SK-N-DZ (cell line): ENCODE results near the gene HEATR5B.
"Not testable (repeated sequence)": the region's sequence is repeated elsewhere in the genome, so short reads cannot be mapped to it uniquely, and the experiment has no call there.

Experiments
- DNase-seq: peaks from one replicate; pipeline ENCODE4 v3.0.0-alpha.2; 2015; ENCODE audit warnings: low spot score

HEATR5B gene

DNA sequence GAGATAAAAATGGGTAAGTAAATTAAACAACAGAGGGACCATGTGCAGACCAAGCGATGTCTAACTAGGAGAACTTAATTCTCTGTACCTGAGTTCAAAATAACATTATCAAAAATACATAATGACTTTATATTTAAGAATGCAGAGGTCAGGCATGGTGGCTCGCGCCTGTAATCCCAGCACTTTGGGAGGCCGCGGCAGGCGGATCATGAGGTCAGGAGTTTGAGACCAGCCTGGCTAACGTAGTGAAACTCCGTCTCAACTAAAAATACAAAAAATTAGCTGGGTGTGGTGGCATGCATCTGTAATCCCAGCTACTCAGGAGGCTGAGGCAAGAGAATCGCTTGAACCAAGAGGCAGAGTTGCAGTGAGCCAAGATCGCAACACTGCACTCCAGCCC is 138.9 kb downstream of the HEATR5B start:
- not testable (repeated sequence) for DNase-seq

DNA sequence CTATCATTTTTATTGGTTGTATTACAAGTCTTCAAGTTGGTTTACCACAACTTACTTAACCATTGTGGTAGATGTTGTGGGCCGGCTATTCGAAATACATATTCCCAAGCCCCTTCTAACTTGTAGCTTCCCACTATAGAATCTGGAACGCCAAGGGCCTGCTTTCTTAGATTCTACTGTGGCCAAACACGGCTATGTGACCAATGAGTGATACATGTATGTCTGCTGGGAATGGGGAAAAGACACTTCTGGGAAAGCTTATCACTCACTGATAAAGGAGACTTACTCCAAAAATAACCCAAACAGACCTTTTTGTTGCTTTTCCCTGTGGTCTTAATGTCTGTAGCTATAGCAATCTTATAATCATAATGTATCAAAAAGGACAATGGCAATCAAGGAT is 142.3 kb downstream of the HEATR5B start:
- DNase-seq = no peak

- not testable (repeated sequence) for DNase-seq
Observed at GRCh38 chr2:36936526-36936925, 147.6 kb downstream of the HEATR5B start.

DNA sequence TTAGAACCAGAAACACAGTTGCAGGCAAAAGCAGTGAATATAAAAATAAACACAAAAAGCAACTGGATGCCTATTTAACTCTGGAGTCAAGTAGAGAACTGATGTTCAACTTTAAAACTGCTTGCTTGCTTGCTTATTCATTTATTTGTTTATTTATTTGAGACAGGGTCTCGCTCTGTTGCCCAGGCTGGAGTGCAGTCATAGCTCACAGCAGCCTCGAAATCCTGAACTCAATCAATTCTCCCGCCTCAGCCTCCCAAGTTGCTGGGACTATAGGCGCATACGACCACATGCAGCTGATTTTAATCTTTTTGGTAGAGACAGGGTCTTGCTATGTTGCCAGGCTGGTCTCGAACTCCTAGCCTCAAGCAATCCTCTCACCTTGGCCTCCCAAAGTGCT is 152.5 kb downstream of the HEATR5B start:
- not testable (repeated sequence) for DNase-seq
